Fibroblast of gingiva (primary cell): Measurements from ENCODE around the gene ODF2.
"Not testable (repeated sequence)": the region's sequence is repeated elsewhere in the genome, so short reads cannot be mapped to it uniquely, and the experiment has no call there.

Experiments used
- DNase-seq: peaks from one replicate; pipeline ENCODE4 v3.0.0-alpha.2; 2011; ENCODE audit warnings: low read depth

The ODF2 gene

DNA sequence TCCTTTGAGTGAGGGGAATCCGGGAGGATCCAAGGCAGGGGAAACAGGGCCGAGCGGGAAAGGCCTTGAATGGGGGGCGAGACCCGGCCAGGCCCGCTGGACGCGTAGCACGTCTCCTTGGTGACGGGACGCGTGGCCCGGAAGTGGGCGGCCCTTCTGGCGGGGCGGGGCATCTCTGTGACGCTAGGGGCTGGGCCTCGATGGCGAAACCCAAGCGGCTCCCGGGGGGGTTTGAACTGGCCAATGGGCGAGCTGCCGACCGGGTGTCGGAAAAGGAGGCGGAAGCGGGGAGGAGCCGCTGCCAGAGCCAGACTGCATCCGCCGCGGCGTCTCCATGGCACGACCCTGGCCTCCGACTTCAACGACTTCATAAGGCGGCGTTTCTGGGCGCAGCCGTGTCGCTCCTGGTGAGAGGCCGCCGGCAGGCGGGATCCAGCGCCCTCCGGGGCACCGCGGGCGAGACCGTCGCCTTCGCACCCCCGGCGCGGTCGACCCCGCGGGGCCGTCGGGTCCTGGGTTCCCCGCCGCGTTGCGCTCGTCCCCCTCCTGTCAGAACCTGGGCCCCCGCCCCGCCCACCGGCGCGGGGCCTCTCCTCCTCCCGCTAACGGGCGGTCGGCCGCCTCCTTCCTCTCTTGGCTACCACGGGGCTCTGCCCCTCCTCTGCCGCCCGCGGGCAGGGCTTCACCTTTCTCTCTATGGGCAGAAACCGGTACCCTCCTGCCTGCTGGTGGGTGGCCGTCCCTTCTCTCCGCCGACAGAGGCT lies at the start of gene ODF2:
Gene ODF2, plus strand, starts transcription at position 158 of the 764 bp plus-strand sequence. Its CDS starts 86 bp downstream, at position 244.
- peak; percentile 93 for DNase-seq

DNA sequence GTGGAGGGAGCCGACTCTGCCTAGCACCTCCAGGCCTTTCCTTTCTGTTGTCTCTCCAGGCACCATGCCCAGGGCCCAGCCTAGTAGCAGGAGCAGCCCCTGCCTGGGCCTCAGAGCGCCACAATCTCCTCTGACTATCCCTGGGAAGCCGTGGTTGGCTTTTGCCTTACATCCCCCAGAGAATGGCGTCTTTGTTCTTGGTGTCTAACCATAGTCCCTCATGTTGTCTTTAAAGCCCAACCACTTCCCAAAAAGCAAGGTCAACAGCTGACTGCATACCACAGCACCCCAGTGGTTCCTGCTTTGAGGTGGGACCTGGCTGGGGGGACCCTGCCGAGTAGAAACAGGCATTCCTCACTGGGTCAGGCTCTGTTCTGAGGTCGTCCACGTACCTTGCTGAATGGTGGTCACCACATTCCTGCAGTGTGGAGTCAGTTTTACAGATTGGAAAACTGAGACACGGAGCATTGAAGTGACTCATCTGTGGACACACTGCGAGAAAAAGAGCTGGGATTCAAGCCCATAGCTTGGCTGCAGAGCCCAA lies 48.9 kb upstream of the ODF2 start:
- no peak for DNase-seq

DNA sequence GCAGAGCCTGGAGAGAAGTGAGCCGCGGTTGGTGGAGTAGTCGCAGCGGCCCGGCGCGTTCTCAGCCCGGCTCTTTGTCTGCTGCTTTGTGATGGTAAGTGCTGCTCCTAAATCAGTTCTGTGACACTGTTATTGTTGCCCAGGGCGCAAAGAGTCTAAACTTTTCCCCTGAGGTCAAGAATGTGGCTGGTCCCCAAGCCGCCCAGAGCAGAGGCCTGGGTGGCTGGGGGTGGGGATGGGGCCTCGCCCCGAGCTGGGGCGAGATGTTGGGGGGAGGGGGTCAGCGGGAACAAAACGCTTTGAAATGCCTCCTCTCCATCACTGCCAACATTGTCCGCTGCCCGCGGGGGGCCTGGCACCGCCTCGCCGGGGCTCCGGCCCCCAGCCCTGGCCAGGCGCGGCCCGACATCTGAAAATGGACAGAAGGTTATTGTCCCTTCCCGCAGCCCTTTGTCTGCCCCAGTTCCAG lies 46.8 kb upstream of the ODF2 start:
- DNase-seq: no peak

DNA sequence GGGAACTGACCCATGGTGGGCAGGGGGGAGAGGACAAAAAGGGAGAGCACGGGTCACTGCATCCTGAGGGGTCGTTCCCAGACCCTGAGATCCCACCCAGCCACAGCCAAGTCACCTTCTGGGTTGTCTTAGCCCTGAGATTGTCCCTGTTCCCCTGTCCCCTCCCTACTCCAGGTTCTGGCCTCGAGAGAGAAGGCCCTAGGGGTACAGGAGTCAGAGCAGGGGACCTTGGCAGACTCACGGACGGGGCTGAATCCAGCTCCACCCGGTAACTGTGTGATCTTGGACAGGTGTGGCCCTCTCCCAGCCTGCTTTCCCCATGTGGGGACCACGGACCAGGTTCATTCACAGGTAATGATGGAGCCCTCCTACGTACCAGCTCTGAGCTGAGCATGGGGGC lies 46.4 kb upstream of the ODF2 start:
- no peak for DNase-seq

DNA sequence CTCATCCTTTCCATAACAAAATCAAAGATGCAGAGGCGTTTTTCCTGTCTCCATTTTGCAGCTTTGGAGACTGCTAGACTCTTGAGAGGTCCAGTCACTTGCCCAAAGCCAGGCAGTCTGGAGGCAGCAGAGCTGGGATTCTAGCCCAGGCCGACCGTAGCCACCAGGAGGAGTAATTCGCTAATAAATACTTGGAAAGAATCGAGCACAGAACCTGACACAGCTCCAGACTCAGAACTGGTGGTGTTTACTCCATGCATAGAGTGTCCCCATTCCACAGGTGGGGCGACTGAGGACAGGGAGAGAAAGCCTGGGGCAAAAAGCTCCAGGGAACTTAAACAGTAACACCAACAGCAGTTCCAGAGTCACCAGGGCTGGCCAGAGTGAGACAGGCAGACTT lies 45.8 kb upstream of the ODF2 start:
- no peak for DNase-seq

DNA sequence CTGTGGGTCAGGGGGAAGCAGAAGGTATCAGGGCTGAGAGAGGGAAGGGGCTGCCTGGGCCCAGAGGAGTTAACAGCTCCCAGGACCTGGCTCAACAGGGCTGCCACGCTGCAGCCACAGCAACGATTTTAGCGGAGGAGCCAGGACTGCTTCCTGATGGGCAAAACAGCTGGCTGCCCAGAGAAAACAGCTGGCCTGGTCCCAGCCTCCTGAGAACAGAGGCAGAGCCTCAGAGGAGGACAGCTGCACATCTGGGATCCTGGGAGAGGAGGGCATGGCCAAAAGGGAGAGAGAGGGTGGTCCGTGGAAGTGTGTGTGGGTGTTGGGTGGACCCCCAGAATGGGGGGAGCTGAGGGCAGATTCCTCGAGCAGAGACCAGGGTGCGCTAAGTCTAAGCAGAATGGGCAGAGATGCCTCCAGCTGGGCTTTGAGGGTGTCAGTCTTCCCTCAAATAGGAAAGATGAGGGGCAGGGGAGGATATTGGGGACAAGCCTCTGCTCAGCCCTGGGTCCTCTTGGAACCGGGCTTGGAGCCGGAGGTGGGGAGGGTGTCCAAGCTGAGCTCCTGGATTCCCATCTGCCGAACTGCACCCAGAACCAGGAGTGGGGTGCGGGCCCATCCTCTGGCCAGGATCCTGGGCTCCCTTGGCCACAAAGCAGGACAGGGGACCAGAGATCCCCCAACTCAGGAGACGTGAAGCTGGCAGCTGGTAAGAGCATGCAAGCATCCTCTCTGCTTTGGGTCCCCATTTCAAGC lies 44.3 kb upstream of the ODF2 start:
- no peak for DNase-seq

DNA sequence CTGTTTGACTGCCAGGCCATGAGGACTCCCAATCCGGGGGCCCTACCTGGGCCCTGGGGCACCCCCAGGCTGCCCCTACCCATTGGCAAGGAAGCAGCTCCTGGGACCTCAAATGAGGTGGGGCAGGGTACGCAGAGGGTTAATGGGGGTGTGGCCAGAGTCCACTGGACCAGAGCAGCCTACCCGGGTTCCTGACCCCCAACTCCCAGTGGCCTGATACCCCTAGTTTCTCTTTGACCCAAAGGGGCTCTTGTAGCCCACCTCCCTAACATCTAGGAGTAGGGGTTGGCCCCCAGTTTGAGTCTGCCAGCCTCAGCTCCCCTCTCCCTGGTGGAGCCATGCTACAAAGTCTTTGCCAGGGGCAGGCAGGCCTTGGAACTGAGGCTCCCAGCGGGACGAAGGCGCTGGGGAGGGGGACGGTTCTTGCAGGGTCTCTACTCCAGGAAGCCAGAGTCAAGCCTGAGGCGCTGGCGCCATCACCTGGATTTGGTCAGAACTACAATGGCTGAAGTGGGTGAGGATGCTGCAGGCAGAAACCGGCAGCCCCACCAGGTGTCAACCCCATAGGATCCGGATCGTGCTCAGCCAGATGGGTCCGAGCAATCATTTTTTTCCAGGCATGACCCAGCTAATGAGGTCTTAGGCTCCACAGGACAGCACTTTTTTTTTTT lies 43.6 kb upstream of the ODF2 start:
- DNase-seq: no peak

DNA sequence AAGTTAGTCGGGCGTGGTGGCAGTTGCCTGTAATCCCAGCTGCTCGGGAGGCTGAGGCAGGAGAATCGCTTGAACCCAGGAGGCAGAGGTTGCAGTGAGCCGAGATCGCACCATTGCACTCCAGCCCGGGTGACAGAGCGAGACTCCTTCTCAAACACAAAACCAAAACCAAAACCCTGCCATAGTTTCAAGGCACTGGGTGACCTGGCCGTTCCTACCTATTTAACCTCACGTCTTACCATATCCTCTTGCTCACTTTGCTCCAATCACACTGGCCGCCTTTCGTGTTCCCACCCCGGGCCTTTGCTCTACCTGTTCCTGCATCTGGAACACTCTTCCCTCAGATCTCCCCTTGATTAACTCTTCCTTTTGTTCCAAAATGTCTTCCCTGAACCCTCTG lies 42.1 kb upstream of the ODF2 start:
- DNase-seq: not testable (repeated sequence)

DNA sequence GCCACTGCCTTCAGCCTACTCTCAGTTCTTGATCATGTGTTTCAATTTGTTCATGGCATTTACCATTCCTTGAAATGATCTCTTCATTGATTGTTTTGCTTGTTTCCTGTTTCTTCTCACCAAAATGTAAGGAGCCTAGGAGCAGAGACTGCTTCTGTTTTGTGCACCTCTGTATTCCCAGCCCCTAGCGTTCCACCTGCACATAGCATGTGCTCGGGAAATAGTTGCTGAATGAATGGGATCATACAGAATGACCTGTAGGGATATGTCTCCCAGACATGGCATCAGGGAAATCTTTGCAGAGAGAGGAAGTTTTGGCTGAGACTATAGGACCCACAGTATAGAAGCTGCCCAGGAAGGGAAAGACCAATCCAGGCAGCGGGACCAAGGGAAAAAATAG lies 41.3 kb upstream of the ODF2 start:
- no peak for DNase-seq

DNA sequence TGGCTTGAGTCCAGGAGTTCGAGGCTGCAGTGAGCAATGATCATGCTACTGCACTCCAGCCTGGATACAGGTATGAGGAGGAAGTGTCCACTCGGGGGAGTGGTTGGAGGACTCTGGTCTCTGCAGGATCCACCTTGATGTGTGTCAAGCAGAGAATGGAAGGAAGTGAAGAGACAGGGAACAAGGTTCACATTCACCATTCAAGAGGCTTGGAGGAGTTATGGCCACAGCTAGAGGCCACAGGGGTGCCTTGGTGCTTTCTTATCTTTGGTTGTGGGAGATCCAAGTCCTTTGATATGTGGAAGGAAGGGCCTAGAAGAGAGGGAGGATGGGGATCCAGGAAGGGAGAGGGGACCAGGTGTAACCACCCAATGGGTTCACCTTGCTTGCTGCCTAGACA lies 40.5 kb upstream of the ODF2 start:
- no peak for DNase-seq

DNA sequence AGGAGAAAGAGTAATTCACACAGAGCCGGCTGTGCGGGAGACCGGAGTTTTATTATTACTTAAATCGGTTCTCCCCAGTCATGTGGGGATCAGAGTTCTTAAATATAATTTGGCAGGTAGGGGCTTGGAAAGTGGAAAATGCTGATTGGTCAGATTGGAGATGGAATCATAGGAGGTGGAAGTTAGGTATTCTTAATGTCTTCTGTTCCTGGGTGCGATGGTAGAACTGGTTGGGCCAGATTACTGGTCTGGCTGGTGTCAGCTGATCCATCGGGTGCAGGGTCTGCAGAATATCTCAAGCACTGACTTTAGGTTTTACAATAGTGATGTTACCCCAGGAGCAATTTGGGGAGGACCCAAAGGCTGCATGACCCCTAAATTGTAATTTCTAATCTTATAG lies 39.8 kb upstream of the ODF2 start:
- DNase-seq: no peak

DNA sequence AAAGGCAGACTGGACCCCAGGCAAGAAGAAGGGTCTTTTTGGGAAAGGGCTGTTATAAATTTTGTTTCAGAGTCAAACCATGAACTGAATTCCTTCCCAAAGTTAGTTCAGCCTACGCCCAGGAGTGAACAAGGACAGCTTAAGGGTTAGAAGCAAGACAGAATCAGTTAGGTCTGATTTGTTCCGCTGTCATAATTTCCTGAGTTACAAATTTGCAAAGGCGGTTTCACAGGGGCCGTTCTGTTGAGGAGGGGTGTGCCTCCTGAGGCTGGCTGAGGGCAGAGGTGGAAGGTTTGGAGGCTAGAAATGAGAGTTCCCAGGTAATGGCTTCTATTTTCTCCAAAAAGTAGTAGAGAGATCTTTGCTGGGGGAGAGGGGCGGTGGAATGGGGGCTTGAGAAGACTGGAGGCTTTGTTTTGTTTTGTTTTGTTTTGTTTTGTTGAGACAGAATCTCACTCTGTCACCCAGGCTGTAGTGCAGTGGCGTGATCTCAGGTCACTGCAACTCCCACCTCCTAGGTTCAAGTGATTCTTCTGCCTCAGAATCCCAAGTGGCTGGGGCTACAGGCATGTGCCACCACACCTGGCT lies 39.3 kb upstream of the ODF2 start:
- DNase-seq: no peak

DNA sequence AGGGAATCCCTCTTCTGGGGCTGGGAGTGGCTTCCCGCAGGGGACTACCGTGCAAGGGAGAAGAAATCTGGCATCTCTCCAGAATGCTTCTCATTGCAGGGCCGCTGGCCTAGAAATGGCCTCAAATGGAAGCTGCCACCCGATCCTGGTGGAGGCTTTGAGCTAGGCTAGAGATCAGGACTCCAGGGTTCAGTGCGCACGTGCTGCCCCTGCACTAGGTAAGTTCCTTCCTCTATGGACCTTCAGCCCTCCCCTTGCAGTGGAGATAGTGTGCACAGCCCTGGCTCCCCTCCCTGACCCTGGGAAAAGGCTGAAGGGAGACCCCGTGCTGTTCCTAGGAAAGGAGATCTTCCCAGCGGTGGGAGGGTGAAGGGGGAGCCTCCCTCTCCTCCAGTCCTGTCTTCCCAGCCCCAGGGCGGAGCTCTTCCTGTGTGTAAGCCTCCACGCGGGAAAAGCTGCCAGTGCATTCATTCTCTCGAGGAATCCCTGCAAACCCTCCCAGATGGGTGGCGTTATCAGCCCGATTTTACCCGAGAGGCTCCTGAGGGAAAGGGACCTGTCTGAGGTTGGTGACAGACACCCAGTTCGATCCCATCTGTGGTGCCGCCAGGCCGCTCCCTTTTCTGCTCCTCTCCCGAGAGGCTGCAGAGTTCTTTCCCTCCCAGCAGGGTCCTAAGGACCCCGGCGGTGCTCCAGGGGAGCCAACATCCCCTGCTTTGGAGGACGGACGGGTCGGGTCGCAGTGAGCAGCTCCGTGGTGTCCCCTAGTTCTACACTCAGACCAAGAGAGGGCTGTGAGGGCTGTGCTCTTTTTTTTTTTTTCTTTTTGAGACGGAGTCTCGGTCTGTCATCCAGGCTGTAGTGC lies 36.5 kb upstream of the ODF2 start:
- peak; percentile 36 for DNase-seq

DNA sequence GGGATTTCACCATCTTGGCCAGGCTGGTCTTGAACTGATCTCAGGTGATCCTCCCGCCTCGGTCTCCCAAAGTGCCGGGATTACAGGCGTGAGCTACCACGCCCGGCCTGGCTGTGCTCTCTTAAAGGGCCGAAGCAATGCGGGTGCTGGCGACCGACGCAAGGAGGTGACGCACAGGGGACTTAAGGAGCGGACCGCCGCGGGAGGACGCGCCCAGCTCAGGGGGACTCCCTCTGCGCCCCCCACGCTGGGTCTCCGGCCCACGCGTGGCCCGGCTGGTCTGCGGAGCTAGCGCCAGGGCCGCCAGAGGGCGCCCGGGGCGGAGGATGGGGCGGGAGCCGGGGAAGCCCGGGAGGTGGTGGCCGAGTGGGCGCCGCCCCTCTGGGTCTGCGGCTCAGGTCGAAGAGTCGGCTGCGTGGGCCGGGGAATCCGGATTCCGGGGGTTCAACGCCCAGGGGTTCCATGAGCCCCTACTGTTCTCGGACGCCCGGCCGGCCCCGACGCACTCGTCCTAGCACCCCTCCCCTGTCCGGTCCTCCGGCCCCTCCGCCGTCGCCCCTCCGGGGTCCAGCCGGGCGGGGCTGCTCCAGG lies 35.7 kb upstream of the ODF2 start:
- peak; percentile 49 for DNase-seq

DNA sequence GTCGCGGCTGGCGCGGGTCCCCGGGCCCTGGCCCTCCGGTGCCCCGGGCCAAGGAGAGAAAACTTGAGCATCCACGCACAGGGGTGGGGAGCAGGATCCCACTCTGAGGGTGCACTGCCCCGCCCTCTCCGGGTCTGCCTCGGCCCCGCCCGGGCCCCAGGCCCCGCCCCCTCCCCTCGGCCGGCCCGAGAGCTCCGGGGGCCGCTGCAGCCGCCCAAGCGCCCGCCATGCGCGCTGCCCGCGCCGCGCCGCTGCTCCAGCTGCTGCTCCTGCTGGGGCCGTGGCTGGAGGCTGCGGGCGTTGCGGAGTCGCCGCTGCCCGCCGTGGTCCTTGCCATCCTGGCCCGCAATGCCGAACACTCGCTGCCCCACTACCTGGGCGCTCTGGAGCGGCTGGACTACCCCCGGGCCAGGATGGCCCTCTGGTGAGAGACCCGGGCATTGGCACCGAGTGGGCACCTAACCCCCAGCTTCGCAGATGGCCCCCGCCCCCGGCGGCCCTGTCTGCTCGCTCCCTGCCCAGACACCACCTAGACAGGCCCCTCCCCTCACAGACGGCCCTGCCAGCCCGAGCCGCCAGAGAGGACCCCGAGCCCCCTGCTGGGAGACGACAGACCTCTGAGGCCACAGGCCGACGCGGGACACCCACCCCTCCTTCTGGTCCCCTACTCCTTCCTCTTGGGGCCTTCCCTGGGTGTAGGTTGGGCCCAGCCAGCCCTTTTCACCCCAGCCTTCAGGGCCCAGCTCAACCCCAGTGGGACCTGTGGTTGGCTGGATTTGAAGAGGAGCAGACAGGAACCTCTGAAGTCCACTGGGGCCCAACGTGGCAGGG lies 34.9 kb upstream of the ODF2 start, which contains the start of gene CERCAM:
Gene CERCAM, plus strand, starts transcription at position 207 of the 831 bp plus-strand sequence. Its CDS starts 21 bp downstream, at position 228.
- DNase-seq: peak; percentile 27

DNA sequence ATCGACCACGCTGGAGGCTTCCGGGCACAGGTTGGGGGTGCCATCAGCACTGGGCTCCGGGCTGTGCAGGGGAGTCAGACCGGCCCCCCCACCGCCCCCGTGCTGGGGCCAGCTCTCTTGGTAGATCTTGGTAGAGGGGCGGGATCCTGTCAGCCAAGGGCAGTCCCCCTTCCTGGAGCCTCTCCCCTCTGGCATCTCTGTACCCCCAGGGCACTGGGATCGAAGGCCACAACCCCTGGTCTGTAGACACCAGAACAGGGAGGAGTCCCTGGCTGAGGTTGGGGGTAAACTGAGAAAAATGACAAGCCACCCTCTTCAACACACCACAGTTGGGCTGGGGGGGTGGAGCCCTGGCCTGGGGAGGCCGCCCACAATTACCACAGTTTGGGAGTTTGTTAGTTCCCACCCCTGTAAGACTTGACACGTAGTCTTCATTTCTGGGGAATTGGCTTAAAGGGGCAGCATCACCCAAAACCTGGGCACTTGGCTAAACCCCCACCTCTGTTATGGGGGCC lies 34.3 kb upstream of the ODF2 start:
- peak; percentile 39 for DNase-seq

DNA sequence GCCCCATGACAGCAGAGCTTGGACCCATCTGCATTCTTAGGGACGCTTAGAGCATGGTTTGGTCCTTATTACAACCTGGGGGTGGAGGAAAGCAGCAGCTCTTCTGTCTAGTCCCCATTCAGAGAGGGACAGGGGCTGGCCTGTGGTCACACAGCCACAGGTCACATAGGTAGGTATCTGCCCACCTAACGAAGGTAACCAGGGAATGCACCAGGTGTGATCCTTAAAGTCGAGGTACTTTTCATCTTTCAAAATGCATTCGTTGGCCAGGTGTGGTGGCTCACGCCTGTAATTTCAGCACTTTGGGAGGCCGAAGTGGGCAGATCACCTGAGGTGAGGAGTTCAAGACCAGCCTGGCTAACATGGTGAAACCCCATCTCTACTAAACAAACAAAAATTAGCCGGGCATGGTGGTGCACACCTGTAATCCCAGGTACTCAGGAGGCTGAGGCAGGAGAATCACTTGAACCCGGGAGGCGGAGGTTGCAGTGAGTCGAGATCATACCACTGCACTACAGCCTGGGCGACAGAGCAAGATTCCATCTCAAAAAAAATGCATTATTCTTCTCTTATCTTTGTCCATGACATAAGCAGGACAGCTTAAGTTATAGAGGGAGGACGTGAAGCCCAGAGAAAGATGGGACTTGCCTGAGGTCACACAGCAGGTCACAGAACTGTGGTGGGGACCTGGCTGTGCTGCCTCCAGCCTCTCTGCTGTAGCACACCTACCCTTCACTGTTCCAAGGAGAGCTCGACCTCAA lies 33.6 kb upstream of the ODF2 start:
- not testable (repeated sequence) for DNase-seq

DNA sequence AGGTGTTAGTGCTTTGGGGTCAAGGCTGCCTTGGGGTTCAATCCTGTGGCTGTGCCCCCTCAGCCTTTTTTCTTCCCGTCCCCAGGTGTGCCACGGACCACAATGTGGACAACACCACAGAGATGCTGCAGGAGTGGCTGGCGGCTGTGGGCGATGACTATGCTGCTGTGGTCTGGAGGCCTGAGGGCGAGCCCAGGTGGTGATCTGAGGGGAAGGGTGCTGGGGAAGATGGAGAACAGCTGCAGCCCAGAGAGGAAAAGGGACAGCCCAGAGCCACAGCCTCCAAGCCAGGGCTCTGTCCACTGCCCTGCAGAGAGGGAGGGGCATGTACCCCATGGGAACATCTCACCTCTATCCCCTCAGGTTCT lies 33.0 kb upstream of the ODF2 start:
- DNase-seq: no peak

DNA sequence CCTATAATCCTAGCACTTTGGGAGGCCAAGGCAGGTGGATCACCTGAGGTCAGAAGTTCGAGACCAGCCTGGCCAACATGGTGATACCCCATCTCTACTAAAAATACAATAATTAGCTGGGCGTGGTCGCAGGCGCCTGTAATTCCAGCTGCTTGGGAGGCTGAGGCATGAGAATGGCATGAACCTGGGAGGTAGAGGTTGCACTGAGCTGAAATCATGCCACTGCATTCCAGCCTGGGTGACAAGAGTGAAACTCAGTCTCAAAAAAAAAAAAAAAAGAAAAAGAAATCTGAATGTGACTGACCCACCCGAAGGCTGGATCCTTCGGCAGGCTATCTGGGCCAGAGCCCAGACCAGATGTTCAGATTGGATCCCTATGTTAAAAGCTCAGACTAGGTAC lies 32.5 kb upstream of the ODF2 start:
- not testable (repeated sequence) for DNase-seq
